Stimulated activated naive CD4-positive, alpha-beta T cell (primary cell): ENCODE measurements around the gene SPSB4.

ENCODE experiments used
- DNase-seq, 6 experiments: peaks; one replicate each; lab custom pipeline; 2025; lab: John Stamatoyannopoulos, UW

SPSB4 gene

GRCh38 chr3:141152801-141153678 is 101.9 kb downstream of the SPSB4 start:
- no peak for DNase-seq

- DNase-seq = no peak
Measured at GRCh38 chr3:141153679-141153966, 102.5 kb downstream of the SPSB4 start.

GRCh38 chr3:141164852-141165251 is 113.7 kb downstream of the SPSB4 start:
- no peak for DNase-seq

GRCh38 chr3:141167681-141168080 is 116.5 kb downstream of the SPSB4 start:
- no peak for DNase-seq

- no peak for DNase-seq
Measured at GRCh38 chr3:141170678-141171295, 119.6 kb downstream of the SPSB4 start.

- DNase-seq = no peak
Measured at GRCh38 chr3:141174674-141175073, 123.5 kb downstream of the SPSB4 start.

- DNase-seq = no peak
Measured at GRCh38 chr3:141176775-141177174, 125.6 kb downstream of the SPSB4 start.

GRCh38 chr3:141178026-141178425 is 126.9 kb downstream of the SPSB4 start:
- DNase-seq = no peak

- no peak for DNase-seq
Measured at GRCh38 chr3:141178551-141178950, 127.4 kb downstream of the SPSB4 start.

- no peak for DNase-seq
Measured at GRCh38 chr3:141179983-141180382, 128.8 kb downstream of the SPSB4 start.

- DNase-seq = no peak
Measured at GRCh38 chr3:141181196-141181595, 130.0 kb downstream of the SPSB4 start.

- DNase-seq = no peak
Measured at GRCh38 chr3:141181819-141182218, 130.7 kb downstream of the SPSB4 start.

GRCh38 chr3:141183606-141184005 is 132.5 kb downstream of the SPSB4 start:
- DNase-seq = no peak

- DNase-seq = no peak
Measured at GRCh38 chr3:141184430-141184829, 133.3 kb downstream of the SPSB4 start.

GRCh38 chr3:141191097-141191749 is 140.1 kb downstream of the SPSB4 start:
- no peak for DNase-seq

GRCh38 chr3:141192345-141192744 is 141.2 kb downstream of the SPSB4 start:
- peak; percentile 90 to 98 (median 96) for DNase-seq

GRCh38 chr3:141193066-141193830 is 142.1 kb downstream of the SPSB4 start:
- no peak for DNase-seq
